GM19468 (cell line): Measurements from ENCODE around the gene CDO1.
"Not testable (repeated sequence)": the region's sequence is repeated elsewhere in the genome, so short reads cannot be mapped to it uniquely, and the experiment has no call there.

ENCODE experiments used
- ATAC-seq: cut with Tn5 transposase; IDR thresholded peaks from one replicate; pipeline ENCODE4 v1.9.1; 2021; ENCODE audit warnings: mild to moderate bottlenecking, moderate library complexity, moderate number of reproducible peaks; ENCODE audit not compliant: unreplicated experiment; ENCODE audit errors: extremely low read depth

Gene CDO1

DNA sequence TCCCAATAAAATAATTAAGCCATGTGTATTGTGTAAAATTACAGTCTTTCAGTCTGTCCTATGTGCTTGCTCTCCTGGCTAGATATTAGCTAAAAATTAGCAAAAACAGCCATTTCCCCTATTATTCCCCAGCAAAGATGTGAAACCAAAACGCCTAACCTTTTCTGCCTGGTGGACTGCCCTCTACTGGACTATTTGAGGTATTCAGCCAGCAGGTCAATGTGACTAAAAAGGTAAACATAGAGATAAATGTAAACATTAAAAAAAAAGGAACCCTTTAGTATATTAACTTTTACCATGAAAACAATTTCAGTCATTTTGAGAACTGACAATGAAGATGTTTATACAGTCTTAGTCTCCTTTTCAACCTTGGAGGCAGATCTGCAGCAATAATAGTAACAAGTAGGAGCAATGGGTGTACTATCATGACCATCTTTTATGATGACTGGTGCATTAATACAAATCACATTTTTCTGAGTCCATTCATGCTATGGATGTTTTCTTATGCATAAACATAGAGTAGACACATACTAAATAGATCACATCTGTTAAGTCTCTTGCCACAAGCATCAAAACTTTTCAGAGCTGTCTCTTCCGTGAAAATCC lies 14.8 kb upstream of the CDO1 start:
- peak; percentile 39 for ATAC-seq

DNA sequence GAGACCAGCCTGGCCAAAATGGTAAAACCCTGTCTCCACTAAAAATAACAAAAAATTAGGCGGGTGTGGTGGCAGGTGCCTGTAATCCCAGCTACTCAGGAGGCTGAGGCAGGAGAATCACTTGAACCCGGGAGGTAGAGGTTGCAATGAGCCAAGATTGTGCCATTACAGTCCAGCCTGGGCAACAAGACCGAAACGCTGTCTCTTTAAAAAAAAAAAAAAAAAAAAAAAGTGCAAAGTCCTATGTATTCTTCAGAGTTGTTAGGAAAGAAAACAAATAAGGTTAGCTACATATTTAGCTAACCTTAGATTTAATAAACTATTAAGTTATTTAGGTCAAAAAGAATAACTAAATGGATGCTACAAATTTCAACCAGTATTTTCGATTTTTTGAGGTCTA lies 13.5 kb upstream of the CDO1 start:
- ATAC-seq: no peak

DNA sequence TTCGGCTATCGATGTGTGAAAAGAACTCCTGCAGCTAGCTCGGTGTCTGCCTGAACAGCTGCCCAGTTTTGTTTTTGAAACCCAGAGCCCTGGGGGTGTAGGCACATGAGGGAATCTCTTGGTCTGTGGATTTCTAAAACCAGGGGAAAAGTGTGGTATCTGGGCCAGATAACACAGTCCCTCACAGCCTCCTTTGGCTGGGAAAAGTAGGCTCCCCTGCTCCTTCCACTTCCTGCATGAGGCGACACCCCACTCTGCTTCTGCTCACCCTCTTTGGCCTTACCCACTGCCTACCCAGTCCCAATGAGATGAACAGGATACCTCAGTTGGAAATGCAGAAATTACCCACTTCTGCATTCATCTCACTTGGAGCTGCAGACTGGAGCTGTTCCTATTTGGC lies 9.5 kb upstream of the CDO1 start:
- no peak for ATAC-seq

DNA sequence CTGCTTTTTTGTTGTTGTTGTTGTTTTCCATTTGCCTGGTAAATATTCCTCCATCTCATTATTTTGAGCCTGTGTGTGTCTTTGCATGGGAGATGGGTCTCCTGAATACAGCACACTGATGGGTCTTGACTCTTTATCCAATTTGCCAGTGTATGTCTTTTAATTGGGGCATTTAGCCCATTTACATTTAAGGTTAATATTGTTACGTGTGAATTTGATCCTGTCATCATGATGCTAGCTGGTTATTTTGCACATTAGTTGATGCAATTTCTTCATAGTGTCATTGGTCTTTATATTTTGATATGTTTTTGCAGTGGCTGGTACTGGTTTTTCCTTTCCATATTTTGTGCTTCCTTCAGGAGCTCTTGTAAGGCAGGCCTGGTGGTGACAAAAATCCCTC lies 8.5 kb upstream of the CDO1 start:
- not testable (repeated sequence) for ATAC-seq

DNA sequence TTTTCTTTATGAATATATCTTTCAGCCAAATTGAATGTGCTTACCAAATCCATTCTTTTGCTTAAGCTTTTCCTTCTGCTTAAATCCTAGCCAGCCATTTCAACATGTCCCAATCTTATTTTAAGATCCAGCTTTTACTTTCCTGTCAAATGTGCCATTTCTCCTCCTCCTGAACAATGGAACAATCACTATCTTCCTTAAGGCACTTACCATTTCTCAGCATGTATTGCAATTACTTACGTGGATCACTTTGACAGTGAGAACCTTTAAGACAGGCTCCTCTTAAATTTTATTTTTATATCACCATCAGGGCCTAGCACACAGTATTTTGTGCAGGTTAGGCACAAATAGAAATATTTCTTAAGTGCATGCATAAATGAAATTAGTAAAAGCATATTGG lies 4.4 kb upstream of the CDO1 start:
- ATAC-seq: no peak

DNA sequence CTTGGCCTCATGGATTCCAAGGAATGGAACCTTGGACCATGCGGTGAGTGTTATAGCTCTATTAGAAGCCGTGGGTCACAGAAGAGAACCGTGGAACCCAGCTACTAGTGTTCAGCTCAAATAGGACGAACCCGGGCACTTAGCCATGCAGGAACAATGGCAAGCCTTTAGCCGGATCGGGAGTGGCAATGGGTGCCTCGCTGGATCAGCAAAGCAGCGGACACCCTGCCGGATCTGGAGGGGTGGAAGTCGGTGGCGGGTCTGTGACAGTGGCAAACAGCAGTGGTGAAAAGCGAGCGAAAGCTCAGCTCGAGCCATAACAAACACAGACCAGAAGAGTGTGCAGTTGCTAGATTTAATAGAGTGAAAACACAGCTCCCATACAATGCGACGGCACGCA lies 2.4 kb upstream of the CDO1 start:
- no peak for ATAC-seq

DNA sequence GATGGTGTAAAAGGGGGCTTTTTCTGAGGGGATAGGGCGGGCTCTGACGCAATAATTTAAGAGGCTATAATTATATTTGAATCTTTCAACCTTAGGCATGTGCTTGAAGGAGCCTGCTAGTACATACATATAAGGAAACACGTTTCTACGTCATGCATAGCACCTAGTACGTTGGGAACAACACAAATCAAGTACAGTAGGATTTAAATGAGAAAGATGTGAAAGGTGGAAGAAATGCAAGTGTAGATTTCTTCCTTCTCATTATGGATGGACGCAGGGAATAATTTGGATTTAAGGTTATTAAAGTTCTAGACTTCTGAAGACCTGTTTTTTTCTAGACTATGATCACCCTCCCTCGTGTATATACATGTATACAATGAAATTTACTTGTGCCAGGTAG lies 927 bp upstream of the CDO1 start:
- no peak for ATAC-seq

DNA sequence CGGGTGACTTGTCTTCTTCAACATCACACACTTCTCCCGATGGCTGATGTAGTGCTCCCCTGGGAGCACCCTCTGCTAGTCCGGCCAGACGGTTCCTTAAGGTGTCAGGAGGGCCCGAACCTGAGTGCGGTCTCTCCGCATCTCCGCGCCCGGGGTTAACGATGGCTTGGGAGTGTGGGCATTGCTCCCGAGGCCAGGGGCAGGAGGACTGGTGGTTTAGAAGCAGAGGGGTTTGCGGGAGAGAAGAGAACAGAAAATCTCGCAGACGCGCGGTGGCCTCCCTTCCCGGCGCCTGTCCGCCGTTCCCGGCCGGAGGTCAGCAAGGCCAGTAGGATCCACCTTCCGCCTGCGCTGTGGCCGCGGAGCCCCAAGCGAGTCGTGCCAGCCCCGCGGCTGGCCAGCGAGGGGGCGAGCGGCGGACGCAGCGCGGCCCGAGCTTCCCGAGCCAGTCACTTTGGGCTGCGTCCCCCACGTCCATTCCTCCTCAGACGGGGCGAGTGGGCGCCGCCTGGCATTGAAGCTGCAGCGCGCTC lies 700 bp downstream of the CDO1 start:
- ATAC-seq: no peak

DNA sequence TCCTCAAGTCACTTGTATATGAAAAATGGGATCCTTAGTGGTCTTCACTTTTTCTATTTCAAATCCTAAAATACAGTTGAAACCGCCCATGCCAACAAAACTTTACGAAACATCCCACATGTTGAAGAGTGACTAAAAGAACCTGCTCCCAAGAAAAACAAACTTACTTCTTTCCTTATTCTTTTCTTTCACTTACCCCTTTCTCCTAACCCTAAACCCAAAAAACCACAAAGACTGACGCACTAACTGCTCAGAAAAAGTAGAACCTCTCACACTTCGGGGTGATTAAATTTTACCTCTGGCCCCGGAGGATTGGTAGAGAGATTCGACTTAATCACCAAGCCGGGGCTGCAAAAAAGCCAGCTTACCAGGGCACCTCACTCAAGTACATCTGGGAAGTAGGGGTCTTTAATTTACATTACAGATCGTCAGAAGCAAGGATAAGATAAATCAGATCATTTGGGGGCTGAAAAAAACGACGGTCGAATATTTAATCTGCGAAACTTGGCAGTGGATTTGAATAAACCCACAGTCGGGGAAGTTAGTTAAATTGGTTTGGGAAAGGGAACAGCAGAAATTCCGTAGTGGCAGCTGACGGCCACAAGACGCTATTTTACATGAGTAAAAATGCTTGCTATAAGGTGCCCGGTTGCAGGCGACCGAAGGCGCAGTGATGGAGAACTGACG lies 1.3 kb downstream of the CDO1 start:
- no peak for ATAC-seq

DNA sequence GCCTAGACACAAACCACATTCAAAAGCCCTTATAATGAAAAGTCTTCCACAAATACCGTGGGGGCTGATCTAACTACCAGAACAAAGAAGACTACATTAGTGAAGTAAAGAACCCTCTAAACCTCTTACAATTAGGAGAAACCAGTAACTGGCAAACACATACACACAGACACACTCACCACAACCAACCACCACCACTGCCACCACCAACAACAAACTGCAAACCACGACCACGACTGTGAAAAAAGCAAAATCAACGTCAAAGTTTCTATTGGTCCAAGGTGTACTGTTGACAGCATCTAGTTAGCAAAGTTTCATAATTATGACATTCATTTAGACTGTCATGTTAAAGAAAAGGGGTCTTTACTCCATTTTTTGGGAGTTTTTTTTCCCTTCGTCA lies 2.7 kb downstream of the CDO1 start:
- ATAC-seq: no peak

DNA sequence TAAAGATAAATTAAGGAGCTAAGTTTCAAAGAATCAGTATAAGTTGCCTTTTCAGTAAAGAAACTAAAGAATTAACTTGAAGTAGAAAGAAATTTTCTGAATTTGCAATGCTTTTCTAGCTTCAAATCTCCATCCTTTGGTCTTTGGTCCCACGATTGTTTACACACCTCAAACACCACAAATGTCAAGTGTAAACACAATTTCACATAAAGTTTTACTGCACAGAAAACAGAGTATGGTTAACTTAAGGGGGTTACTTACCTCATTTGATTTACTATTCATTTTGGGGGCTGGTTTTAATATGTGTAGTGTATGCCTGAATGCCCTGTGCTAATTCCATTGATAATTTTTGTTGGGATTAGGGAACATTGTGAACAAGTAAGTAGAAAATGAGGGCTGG lies 4.1 kb downstream of the CDO1 start:
- no peak for ATAC-seq

DNA sequence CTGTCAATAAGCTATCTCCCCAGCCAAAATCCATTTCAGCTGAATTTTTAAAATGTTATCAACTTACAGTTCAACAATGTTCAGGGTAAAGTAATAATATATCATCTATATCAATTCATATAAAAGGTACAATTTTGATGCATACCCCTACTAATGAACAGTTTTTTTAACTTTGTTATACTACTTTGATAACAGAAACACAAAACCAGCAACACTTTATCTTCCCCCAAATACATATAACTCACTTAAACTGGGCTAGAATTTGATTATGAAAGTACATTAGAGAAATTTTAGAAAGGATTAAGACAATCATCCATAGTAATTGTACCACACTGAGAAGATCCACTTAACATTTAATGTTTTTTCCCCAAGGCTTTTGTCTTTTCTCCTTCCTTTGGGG lies 5.1 kb downstream of the CDO1 start:
- ATAC-seq: no peak

DNA sequence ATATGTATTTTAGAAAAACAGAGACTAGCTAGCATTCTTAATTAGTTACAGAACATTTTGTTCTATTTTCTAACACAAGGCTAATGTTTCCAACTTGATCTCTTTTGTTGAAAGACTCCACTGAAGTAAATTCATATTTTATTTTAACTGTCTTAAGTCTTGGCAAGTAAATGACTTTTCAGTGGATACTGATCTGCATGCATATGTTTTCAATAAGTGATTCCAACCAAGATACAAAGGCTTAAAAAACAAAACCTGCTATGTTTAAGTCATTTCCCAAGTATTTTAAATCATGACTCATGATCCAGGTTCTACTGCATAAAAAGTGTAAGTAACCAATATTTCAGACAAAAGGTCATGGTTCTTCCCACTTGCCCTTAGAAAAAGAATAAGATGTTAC lies 5.7 kb downstream of the CDO1 start:
- no peak for ATAC-seq

DNA sequence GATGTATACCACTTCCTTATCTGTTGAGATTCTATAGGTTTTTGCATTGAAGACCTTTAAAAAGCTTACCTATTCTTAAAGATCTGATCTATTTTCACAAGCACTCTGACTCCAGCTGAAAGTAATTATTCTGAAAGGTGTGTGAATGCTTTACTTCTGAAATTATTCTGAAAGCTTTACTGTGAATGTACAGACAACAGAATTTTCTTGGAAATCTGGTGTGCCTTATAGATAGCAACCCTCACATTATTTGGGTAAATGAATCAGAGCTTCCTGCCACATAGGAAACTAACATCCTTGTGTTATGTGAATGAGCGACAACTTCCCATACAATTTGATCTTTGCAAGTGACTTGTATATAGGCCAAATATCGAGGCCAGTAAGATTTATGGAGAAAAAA lies 6.5 kb downstream of the CDO1 start:
- no peak for ATAC-seq

DNA sequence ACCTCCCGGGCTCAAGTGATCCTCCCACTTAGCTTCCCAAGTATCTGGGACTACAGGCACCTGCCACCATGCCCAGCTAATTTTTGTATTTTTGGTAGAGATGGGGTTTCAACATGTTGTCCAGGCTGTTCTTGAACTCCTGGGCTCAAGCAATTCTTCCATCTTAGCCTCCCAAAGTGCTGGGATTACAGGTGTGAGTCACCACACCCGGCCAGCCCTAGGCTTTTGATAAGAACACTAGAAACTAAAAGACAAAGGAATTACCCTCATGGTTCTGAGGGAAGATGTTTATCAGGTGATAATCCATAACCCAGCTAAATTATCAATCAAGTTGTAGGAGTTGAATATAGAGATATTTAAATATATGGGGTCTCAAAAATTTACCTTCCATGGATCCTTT lies 8.4 kb downstream of the CDO1 start:
- not testable (repeated sequence) for ATAC-seq

DNA sequence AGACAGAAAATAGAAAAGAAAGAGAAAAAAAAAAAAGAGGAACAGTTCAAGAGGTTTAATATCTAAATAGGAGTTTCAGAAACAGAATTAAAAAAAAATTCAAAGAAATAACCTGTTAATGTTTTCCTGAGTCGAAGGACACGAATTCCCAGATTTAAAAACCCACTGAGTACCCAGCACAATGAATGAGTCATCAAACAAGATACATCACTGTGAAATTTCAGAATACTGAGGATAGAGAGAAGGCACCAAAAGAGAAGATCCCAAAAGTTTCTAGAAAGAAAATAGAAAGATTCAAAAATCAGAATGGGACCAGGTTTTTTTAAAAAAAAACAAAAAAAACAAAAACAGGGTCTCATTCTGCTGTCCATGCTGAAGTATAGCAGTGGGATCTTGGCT lies 8.8 kb downstream of the CDO1 start:
- no peak for ATAC-seq

DNA sequence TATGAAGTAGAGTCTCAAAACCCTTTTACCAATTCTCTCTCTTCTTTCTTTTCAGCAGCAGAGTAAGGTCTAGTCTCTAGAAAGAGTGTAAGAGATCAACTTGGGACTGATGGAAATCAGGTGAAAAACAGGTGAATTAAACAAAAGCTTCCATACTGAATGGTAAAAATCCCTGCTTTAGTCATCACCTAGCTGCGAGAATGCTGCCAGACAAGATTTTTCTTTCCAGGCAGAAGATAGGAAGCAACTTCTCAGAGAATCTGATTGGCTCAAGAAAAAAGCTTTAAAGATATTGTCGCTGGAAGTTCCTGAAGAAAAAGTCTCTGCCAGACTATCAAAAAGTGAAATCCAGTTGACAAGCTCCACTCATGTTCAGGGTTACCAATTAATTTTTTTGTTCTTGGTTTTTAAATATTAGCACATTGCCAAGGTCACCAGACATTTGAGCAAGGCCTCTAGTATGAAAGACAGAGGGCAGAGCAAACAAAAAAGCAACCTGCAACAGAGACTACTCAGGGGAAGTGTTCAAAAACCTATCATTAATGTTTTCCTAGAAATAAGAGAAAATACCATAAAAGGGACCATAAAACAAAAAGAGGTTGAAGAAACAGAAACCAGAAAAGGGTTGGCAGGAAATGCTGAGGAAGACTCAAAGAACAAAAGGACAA lies 9.3 kb downstream of the CDO1 start:
- ATAC-seq: no peak

DNA sequence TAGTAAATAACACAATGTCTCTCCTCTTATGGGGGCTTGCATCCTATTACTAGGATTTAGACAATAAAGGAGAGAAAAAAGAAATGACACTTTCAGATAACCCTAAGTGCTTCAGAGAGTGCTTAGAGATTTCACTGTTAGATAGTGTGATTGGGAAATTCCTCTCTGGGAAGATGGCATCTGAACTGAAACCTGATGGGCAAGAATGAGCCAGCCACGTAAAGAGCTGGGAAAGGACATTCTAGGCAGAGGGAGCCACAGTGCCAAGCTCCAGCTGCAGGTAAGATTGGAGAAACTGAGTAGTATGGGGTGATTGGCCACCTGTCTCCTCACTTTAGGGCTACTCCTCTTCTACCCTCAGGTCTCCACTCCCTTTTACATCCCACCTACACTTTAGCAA lies 14.5 kb downstream of the CDO1 start:
- no peak for ATAC-seq

DNA sequence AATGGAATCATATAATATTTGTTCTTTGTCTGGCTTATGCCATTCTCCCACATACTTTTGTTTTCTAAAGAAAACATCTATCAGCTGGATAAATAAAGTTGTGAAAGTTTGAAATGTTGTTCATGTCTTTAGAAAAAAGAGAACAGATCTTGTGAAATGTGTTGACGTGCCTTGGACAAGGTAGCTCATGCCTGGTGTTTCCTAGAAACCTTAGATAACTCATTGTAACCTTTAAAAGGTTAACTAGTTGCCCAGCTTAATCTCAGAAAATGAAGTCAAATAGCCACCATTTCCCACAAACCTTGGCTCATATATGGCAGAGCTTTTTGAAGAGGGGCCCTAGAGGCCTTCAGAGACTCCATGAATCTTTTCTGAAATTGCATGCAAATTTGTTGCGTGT lies 15.3 kb downstream of the CDO1 start:
- ATAC-seq: no peak

DNA sequence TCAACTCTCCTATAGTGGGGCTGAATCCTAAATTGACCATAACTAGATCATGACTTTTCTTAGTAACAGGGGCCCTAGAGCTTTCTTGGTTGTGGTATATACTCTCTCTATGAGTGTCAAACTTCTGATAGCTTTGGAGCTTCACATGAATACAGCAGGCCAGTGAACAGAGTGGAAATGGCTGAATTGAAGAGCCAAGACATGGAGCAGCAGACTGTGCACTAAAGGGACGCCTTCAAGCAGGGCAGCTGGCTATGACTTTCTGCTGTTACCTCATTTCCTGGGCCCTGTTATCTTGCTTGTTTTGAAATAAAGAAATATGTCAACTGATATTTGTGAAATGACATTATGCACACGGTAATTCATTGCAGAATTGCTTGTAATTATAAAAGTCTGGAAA lies 16.4 kb downstream of the CDO1 start:
- no peak for ATAC-seq

DNA sequence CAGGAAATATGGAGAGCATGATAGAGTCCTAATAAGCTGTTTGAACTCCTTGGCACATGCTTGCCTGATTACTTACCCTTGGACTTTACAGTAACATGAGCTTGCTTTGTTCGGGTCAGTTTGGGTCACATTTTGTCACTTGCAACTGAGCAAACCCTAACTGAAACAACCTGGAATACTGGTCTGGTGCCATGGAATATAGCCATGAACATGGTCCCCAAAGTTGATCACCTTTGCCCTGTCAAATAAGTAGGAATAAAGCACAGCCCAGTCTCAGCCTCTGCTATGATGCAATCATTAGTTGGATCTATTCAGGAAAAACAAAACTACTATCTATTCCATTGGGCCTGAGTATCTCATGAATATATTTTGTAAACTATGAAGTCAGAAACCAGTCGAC lies 18.2 kb downstream of the CDO1 start:
- no peak for ATAC-seq

DNA sequence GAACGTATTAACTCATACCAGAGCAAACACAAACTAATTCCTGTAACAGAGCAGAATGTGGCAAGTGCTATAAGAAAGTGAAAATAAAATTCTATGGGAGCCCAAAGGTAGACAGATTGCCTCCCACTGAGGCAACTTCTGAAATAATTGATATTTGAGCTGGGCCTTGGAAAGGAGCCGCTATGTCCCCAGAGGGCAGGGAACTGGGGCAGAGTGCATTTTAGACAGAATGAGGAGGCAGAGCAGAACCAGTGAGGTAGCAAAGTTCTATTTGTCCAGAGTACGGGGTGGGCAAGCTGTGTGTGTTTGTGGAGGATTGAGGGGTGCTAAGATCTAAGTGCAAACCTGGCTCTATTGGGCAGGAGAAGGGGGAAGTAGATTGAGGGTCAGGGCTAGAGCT lies 19.8 kb downstream of the CDO1 start:
- no peak for ATAC-seq
